Osteocyte (in vitro differentiated cells): ENCODE data around the gene DPYD. TPM values are rescaled to one million over a fixed set of nuclear protein-coding genes. Genes with fewer than 3 reads are reported as not detected.
A peak's percentile ranks its signal among the peaks of the same experiment; 100 is the strongest.

Source experiments
- DNase-seq: peaks from one replicate; pipeline ENCODE4 v3.0.0; 2021; ENCODE audit warnings: mixed read lengths; ENCODE audit not compliant: unreplicated experiment; ENCODE audit errors: extremely low spot score
- H3K27ac Mint-ChIP-seq: one replicate; pipeline ENCODE4 v1.8.0; 2021; ENCODE audit warnings: mild to moderate bottlenecking, mixed read lengths; ENCODE audit not compliant: unreplicated experiment
- H3K27me3 Mint-ChIP-seq: one replicate; pipeline ENCODE4 v1.8.0; 2021; ENCODE audit warnings: mixed read lengths; ENCODE audit not compliant: unreplicated experiment
- H3K36me3 Mint-ChIP-seq: one replicate; pipeline ENCODE4 v1.8.0; 2021; ENCODE audit warnings: mixed read lengths; ENCODE audit not compliant: unreplicated experiment
- H3K4me1 Mint-ChIP-seq: one replicate; pipeline ENCODE4 v1.8.0; 2021; ENCODE audit warnings: mixed read lengths; ENCODE audit not compliant: unreplicated experiment
- H3K4me3 Mint-ChIP-seq: one replicate; pipeline ENCODE4 v1.8.0; 2021; ENCODE audit warnings: mild to moderate bottlenecking, moderate library complexity, mixed read lengths; ENCODE audit not compliant: unreplicated experiment
- H3K9me3 Mint-ChIP-seq: one replicate; pipeline ENCODE4 v1.8.0; 2021; ENCODE audit warnings: mixed read lengths; ENCODE audit not compliant: unreplicated experiment
- total RNA-seq: library from RNA; stranded (reverse); gene quantifications from 2 replicates; pipeline ENCODE4 v1.2.1, GENCODE V29; 2021
- TF ChIP-seq, protein P1 (sequence below): fragments of 200-600 bp; sonication (generic); IDR thresholded peaks from 2 replicates; pipeline ENCODE4 v1.5.0; 2021; ENCODE audit warnings: antibody characterized with exemption, mild to moderate bottlenecking, moderate library complexity

The DPYD gene
- total RNA-seq, 1 donor from 2014 or later, result 44.0 TPM

DNA sequence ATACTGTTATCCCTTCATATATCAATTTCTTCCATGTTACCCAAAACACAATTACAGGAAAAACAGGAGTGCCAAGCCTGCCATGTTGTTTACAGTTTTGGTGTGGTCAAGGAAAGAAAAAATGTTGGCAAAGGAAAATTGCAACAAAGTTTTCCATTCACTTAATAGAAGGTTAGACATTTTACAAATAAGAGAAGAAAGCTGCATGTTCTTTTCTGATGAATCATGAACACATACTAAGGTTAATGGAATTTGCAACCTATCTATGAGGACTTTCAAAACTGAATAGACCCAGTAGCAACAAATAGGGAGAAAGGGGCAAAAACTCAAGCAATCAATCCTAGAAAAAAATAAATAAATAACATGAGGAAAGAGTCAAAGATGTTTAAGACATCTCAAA is 556.7 kb downstream of the DPYD start:
- H3K4me3 Mint-ChIP-seq, result no peak overlapping the region
- H3K27ac Mint-ChIP-seq, result no peak overlapping the region
- H3K36me3 Mint-ChIP-seq, result peaks cover 36% of the 10 kb centered on the region
- H3K9me3 Mint-ChIP-seq, result peaks cover 12% of the 10 kb centered on the region
- H3K27me3 Mint-ChIP-seq, result no peaks in the 10 kb centered on the region
- H3K4me1 Mint-ChIP-seq, result peaks cover 3% of the 10 kb centered on the region
- TF ChIP-seq, protein P1, sequence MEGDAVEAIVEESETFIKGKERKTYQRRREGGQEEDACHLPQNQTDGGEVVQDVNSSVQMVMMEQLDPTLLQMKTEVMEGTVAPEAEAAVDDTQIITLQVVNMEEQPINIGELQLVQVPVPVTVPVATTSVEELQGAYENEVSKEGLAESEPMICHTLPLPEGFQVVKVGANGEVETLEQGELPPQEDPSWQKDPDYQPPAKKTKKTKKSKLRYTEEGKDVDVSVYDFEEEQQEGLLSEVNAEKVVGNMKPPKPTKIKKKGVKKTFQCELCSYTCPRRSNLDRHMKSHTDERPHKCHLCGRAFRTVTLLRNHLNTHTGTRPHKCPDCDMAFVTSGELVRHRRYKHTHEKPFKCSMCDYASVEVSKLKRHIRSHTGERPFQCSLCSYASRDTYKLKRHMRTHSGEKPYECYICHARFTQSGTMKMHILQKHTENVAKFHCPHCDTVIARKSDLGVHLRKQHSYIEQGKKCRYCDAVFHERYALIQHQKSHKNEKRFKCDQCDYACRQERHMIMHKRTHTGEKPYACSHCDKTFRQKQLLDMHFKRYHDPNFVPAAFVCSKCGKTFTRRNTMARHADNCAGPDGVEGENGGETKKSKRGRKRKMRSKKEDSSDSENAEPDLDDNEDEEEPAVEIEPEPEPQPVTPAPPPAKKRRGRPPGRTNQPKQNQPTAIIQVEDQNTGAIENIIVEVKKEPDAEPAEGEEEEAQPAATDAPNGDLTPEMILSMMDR, result no peak
- no peak for DNase-seq

- DNase-seq, result no peak
- TF ChIP-seq, protein P1, result no peak
- peaks cover 31% of the 10 kb centered on the region for H3K9me3 Mint-ChIP-seq
- no peaks in the 10 kb centered on the region for H3K27me3 Mint-ChIP-seq
- H3K4me1 Mint-ChIP-seq, result peaks cover 13% of the 10 kb centered on the region
- H3K36me3 Mint-ChIP-seq, result peaks cover 41% of the 10 kb centered on the region
- no peak overlapping the region for H3K4me3 Mint-ChIP-seq
- no peak overlapping the region for H3K27ac Mint-ChIP-seq
Measured at GRCh38 chr1:97356309-97356708, 564.5 kb downstream of the DPYD start.

DNA sequence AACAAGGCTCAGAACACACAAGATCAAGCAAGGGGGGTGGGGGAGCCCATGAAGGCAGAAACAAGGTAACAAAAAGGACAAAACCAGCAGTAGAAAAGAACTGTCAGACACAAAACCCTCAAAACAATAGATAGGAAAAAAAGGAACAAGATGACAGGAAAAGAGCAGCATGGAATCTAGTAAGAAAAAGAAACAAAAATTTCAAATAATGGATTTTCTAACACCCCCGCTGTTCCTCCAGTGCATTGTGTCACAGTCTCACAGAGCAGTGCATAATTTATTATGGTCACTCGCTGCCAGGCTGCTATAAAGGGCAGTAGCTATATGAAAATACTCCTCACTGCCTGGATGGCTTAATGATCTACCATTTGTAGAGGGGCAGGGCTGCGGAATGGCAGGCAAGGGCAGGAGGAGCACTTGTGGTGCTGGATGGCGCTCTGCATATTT is 567.9 kb downstream of the DPYD start:
- no peak overlapping the region for H3K4me3 Mint-ChIP-seq
- H3K9me3 Mint-ChIP-seq, result peaks cover 16% of the 10 kb centered on the region
- DNase-seq, result no peak
- H3K27ac Mint-ChIP-seq, result no peak overlapping the region
- H3K36me3 Mint-ChIP-seq, result peaks cover 18% of the 10 kb centered on the region
- H3K27me3 Mint-ChIP-seq, result no peaks in the 10 kb centered on the region
- peaks cover 29% of the 10 kb centered on the region for H3K4me1 Mint-ChIP-seq
- TF ChIP-seq, protein P1, result no peak

DNA sequence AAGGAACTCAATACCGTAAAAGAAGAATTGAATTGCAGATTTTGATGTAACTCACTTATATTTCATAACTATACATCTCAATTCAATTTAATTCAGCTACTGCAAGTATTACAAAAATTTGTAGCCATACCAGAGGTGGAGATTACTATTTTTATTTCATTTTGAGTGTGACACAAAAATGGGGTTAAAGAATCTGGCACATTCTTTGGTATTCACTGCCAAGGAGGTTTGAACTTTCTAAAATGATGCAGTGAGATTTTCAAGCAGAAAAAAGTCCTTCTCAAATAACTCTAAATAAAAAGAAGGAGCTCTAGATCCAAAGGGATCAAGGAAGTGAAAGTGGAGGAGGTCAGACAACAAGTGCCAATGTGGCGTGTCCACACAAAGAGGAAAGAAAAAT is 569.0 kb downstream of the DPYD start:
- H3K27ac Mint-ChIP-seq, result peak overlapping the region; percentile 50
- TF ChIP-seq, protein P1, result no peak
- DNase-seq, result no peak
- H3K27me3 Mint-ChIP-seq, result no peaks in the 10 kb centered on the region
- H3K9me3 Mint-ChIP-seq, result peaks cover 7% of the 10 kb centered on the region
- H3K36me3 Mint-ChIP-seq, result peaks cover 12% of the 10 kb centered on the region
- H3K4me1 Mint-ChIP-seq, result peaks cover 29% of the 10 kb centered on the region
- no peak overlapping the region for H3K4me3 Mint-ChIP-seq

DNA sequence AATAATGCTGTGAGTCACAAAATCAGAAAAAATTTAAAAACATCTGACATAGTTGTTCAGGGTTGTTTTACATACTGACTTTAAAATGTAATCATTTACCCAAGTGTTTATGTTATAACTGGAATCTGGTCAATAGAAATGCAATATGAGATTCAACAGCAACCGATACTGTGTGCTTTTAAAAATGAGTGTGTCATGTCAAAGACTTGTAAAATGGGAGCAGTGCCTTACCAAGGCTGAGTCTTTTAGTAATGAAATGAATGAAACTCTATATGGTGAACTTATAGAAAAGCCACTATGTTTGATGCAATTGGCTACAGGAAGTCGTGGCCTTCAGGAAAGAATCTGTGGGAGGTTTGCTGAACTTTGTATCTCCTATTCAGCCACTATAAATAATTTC is 570.2 kb downstream of the DPYD start:
- no peaks in the 10 kb centered on the region for H3K27me3 Mint-ChIP-seq
- TF ChIP-seq, protein P1, result no peak
- peaks cover 29% of the 10 kb centered on the region for H3K4me1 Mint-ChIP-seq
- no peak for DNase-seq
- no peak overlapping the region for H3K27ac Mint-ChIP-seq
- no peak overlapping the region for H3K4me3 Mint-ChIP-seq
- peaks cover 4% of the 10 kb centered on the region for H3K36me3 Mint-ChIP-seq
- peaks cover 7% of the 10 kb centered on the region for H3K9me3 Mint-ChIP-seq
